Gastrocnemius medialis (tissue), 4 donors: Measurements from ENCODE around the gene NPAS3.

Experiments
- CTCF ChIP-seq, 5 experiments: fragments of 450-650 bp in 3 of 5; fragments of 200-600 bp in 2 of 5; sonication (generic) in 2 of 5; IDR thresholded peaks in 4 of 5; conservative IDR thresholded peaks in 1 of 5; 1 replicate in 4 of 5; 2 replicates in 1 of 5; pipeline ENCODE4 v1.5.1; 2016 to 2019; ENCODE audit warnings: antibody characterized with exemption in 5 of 5, mild to moderate bottlenecking in 3 of 5, moderate library complexity in 3 of 5
- POLR2A ChIP-seq, 2 donors: fragments of 450-650 bp; IDR thresholded peaks; one replicate each; pipeline ENCODE4 v1.6.1; 2017; ENCODE audit warnings: antibody characterized with exemption in 2 of 2, mild to moderate bottlenecking in 2 of 2, moderate library complexity in 2 of 2

- TF ChIP-seq CTCF (IDR thresholded peaks at IDR 0.05 in 4 of 5, conservative IDR thresholded peaks at IDR 0.05 in 1 of 5): no peak
- no peak for TF ChIP-seq POLR2A (IDR thresholded peaks at IDR 0.05)
Measured at GRCh38 chr14:33219957-33220356, 281.3 kb downstream of the NPAS3 start.
